Measurements from ENCODE around the gene ANKMY1. TPM values are rescaled to one million over a fixed set of nuclear protein-coding genes. Genes with fewer than 3 reads are reported as not detected.
"Not testable (repeated sequence)": the region's sequence is repeated elsewhere in the genome, so short reads cannot be mapped to it uniquely, and the experiment has no call there.

ANKMY1 gene
- total RNA-seq, 3 donors from 2014 or later (not counting 1 experiment from before 2014, with no cell fraction given) = 43.8 to 51.5 (median 46.6) TPM

DNA sequence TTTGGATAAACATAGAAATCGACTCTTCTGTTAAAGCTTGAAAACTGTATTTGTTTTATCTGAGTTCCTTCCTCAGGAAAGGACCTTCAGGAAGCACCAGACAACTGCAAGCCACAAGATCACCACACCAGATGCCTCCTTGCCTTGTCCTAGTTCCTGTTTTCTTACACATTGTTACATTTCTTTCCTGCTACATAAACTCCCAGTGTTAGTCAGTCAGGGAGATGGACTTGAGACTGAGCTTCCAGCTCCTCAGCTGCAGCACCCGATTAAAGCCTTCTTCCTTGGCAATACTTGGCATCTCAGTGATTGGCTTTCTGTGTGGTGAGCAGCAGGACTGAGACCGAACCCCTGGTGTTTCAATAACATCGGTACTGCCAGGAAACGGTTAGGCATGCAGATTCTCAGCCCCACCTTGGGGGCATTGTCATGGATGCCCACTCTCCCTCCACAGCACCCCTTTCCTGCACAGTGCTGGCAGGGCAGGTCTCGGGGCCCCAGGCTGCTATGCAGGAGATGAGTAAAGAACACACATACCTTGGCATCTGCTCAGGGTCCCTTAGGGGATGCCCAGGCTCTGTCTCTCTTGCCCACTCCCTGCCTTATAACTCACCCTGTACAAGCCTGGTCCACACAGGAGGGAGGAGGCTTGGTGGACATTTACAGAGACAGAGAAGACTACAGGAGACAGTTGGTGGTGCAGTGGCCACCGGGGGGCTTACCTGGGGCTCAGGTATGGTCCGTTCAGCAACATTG lies 32.6 kb downstream of the ANKMY1 start:
- Histone ChIP-seq H3K4me3 (ENCODE audit: low read length) (no peak overlapping the region), H3K9me3 (ENCODE audit: control insufficient read depth, insufficient read depth, low read length) (peaks cover 11% of the 10 kb centered on the region), H3K4me1 (ENCODE audit: control insufficient read depth, insufficient read depth, low read length) (no peaks in the 10 kb centered on the region), H3K27ac (ENCODE audit: low read length) (no peak overlapping the region), H3K27me3 (ENCODE audit: control insufficient read depth, insufficient read depth, low read length) (no peaks in the 10 kb centered on the region), H3K36me3 (ENCODE audit: control insufficient read depth, insufficient read depth, low read length) (peaks cover 21% of the 10 kb centered on the region)
- intact Hi-C loops (cut with micrococcal nuclease) = no loop called here
- 90% methylated on average over 8 of the region's 8 CpGs for WGBS (ENCODE audit: insufficient coverage)
- H3K36me3 Mint-ChIP-seq = no peaks in the 10 kb centered on the region
- H3K4me3 Mint-ChIP-seq = no peak overlapping the region
- DNase-seq (no peak), ATAC-seq (no peak)
- peaks cover 4 to 7% of the 10 kb centered on the region in 2 donors for H3K9me3 Mint-ChIP-seq
- peaks cover 10 to 39% of the 10 kb centered on the region in 2 donors for H3K4me1 Mint-ChIP-seq
- TF ChIP-seq, protein P1, sequence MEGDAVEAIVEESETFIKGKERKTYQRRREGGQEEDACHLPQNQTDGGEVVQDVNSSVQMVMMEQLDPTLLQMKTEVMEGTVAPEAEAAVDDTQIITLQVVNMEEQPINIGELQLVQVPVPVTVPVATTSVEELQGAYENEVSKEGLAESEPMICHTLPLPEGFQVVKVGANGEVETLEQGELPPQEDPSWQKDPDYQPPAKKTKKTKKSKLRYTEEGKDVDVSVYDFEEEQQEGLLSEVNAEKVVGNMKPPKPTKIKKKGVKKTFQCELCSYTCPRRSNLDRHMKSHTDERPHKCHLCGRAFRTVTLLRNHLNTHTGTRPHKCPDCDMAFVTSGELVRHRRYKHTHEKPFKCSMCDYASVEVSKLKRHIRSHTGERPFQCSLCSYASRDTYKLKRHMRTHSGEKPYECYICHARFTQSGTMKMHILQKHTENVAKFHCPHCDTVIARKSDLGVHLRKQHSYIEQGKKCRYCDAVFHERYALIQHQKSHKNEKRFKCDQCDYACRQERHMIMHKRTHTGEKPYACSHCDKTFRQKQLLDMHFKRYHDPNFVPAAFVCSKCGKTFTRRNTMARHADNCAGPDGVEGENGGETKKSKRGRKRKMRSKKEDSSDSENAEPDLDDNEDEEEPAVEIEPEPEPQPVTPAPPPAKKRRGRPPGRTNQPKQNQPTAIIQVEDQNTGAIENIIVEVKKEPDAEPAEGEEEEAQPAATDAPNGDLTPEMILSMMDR (IDR thresholded peaks at IDR 0.05) = no peak
- H3K27me3 Mint-ChIP-seq (ENCODE audit: low read depth in 2 of 2) = peaks cover 0 to 4% of the 10 kb centered on the region in 2 donors
- no peak overlapping the region for H3K27ac Mint-ChIP-seq

DNA sequence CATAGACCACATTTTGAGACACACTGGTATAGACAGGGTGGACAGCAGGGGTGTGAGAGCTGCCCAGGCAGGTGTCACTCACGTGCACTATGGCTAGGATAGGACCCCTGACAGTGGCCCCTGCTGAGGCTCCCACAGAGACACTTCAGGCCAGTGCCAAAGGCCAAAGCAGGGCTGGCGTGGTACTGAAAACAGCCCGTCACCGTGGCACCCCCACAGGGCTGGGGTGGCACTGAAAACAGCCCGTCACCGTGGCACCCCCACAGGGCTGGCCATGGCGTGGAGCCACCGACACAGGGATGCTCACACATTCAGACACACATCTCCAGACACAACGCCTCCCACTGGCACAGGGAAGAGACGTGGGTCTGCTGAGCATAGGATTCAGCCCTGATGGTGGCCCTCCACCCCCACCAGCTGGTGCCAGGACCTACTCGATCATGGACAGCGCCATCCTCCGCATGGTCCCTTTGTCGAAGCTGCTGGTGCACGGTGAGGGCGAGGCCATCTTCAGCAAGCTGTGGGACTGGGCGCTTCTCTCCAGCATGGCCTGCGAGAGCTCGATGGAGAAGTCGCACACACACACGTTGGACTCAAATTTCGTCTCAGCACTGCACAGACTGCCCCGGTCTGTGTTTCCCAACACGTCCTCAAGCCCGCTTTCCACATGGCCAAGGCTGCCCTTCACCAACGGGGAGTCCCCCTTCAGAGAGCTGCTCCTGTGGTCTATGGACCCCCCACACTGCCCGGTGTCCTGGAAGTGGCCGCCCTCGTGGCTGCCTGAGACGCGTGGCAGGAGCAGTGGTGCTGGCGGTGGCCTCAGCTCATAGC lies 34.1 kb downstream of the ANKMY1 start:
- Histone ChIP-seq H3K4me1 (ENCODE audit: control insufficient read depth, insufficient read depth, low read length) (no peaks in the 10 kb centered on the region), H3K4me3 (ENCODE audit: low read length) (no peak overlapping the region), H3K36me3 (ENCODE audit: control insufficient read depth, insufficient read depth, low read length) (peaks cover 17% of the 10 kb centered on the region), H3K27ac (ENCODE audit: low read length) (no peak overlapping the region), H3K9me3 (ENCODE audit: control insufficient read depth, insufficient read depth, low read length) (peaks cover 11% of the 10 kb centered on the region), H3K27me3 (ENCODE audit: control insufficient read depth, insufficient read depth, low read length) (no peaks in the 10 kb centered on the region)
- 97% methylated on average over 32 of the region's 32 CpGs for WGBS (ENCODE audit: insufficient coverage)
- TF ChIP-seq, protein P1 (IDR thresholded peaks at IDR 0.05) = no peak
- Mint-ChIP-seq H3K4me1 (peaks cover 10 to 29% of the 10 kb centered on the region in 2 donors), H3K27me3 (ENCODE audit: low read depth in 2 of 2) (peaks cover 0 to 4% of the 10 kb centered on the region in 2 donors), H3K4me3 (no peak overlapping the region), H3K36me3 (no peaks in the 10 kb centered on the region), H3K9me3 (peaks cover 4 to 7% of the 10 kb centered on the region in 2 donors), H3K27ac (no peak overlapping the region)
- intact Hi-C loops (cut with micrococcal nuclease) = no loop called here
- DNase-seq (no peak), ATAC-seq (no peak)

DNA sequence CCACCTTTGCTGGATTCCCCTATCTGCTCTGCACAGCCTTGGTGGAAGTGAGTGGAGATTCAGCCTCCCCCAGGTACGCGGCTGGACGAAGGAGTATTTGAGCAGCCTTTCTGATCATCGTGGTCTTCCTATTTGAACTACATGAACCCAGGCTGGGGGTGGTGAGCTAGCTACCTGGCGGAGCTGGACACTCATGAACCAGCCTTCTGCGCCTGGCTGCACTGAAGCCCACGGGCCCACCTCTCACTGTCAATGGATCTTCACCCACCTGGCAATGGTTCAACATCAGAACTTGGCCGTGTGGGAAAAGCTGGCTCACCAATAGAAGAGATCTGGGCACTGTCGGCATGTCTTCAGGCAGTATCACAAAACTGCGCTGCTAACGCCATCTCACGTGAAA lies 35.4 kb downstream of the ANKMY1 start:
- H3K27me3 Mint-ChIP-seq (ENCODE audit: low read depth in 2 of 2) = peaks cover 0 to 4% of the 10 kb centered on the region in 2 donors
- Histone ChIP-seq H3K4me3 (ENCODE audit: low read length) (no peak overlapping the region), H3K36me3 (ENCODE audit: control insufficient read depth, insufficient read depth, low read length) (peaks cover 13% of the 10 kb centered on the region), H3K27ac (ENCODE audit: low read length) (no peak overlapping the region), H3K4me1 (ENCODE audit: control insufficient read depth, insufficient read depth, low read length) (no peaks in the 10 kb centered on the region), H3K27me3 (ENCODE audit: control insufficient read depth, insufficient read depth, low read length) (no peaks in the 10 kb centered on the region), H3K9me3 (ENCODE audit: control insufficient read depth, insufficient read depth, low read length) (peaks cover 11% of the 10 kb centered on the region)
- H3K4me1 Mint-ChIP-seq = peaks cover 10 to 24% of the 10 kb centered on the region in 2 donors
- H3K27ac Mint-ChIP-seq = no peak overlapping the region
- no peaks in the 10 kb centered on the region for H3K36me3 Mint-ChIP-seq
- TF ChIP-seq, protein P1 (IDR thresholded peaks at IDR 0.05) = no peak
- WGBS (ENCODE audit: insufficient coverage) = 97% methylated on average over 12 of the region's 12 CpGs
- ATAC-seq (no peak), DNase-seq (no peak)
- H3K4me3 Mint-ChIP-seq = no peak overlapping the region
- intact Hi-C loops (cut with micrococcal nuclease) = no loop called here
- peaks cover 4% of the 10 kb centered on the region in 2 donors for H3K9me3 Mint-ChIP-seq

DNA sequence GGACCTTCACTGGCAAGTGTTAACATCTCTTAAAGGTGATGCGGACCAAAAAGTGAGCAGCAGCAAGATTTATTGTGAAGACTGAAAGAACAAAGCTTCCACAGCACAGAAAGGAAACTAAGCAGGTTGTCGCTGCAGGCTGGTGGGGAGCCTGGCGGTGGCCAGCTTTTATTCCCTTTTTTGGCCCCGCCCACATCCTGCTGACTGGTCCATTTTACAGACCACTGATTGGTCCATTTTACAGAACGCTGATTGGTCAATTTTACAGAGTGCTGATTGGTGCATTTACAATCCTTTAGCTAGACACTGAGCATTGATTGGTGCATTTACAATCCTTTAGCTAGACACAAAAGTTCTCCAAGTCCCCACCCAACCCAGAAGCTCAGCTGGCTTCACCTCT lies 35.9 kb downstream of the ANKMY1 start:
- H3K27me3 ChIP-seq (ENCODE audit: control insufficient read depth, insufficient read depth, low read length); H3K4me3 ChIP-seq (ENCODE audit: low read length); H3K36me3 Mint-ChIP-seq; H3K27ac ChIP-seq (ENCODE audit: low read length); intact Hi-C loops (cut with micrococcal nuclease); H3K4me1 ChIP-seq (ENCODE audit: control insufficient read depth, insufficient read depth, low read length); H3K27me3 Mint-ChIP-seq (ENCODE audit: low read depth in 2 of 2); H3K4me3 Mint-ChIP-seq; DNase-seq; H3K9me3 Mint-ChIP-seq; H3K27ac Mint-ChIP-seq; ATAC-seq: not testable (repeated sequence)
- H3K4me1 Mint-ChIP-seq = peaks cover 10 to 19% of the 10 kb centered on the region in 2 donors
- 98% methylated on average over 5 of the region's 5 CpGs for WGBS (ENCODE audit: insufficient coverage)
- Histone ChIP-seq H3K9me3 (ENCODE audit: control insufficient read depth, insufficient read depth, low read length) (peaks cover 11% of the 10 kb centered on the region), H3K36me3 (ENCODE audit: control insufficient read depth, insufficient read depth, low read length) (peaks cover 13% of the 10 kb centered on the region)

Measured in natural killer cell (primary cell).